NCI-H524 treated with DMSO at 0.1 percent for 48 hours (cell line): Measurements from ENCODE around the gene FAM118B.

Source experiments
- DNase-seq: peaks from one replicate; lab custom pipeline; 2025; lab: John Stamatoyannopoulos, UW

FAM118B gene

GRCh38 chr11:126211236-126212088 lies at the start of gene FAM118B, which contains the start of gene RPUSD4:
TSS of gene FAM118B (plus strand) at chr11:126211782. CDS start at chr11:126235002, 23,220 bp downstream.
TSS of gene RPUSD4 (minus strand) at chr11:126211650. CDS start at chr11:126211638, 12 bp downstream.
- DNase-seq, result peak; percentile 62

GRCh38 chr11:126162306-126163030 lies 49.1 kb upstream of the FAM118B start:
- peak; percentile 63 for DNase-seq

- DNase-seq, result peak; percentile 47
These were observed 48.4 kb upstream of the FAM118B start for GRCh38 chr11:126163074-126163700.

GRCh38 chr11:126163779-126164178 lies 47.8 kb upstream of the FAM118B start:
- no peak for DNase-seq

- no peak for DNase-seq
These were observed 46.8 kb upstream of the FAM118B start for GRCh38 chr11:126164781-126165180.

- peak; percentile 87 for DNase-seq
These were observed 46.3 kb upstream of the FAM118B start for GRCh38 chr11:126165311-126165720.

GRCh38 chr11:126165757-126166156 lies 45.8 kb upstream of the FAM118B start:
- no peak for DNase-seq

- no peak for DNase-seq
These were observed 45.2 kb upstream of the FAM118B start for GRCh38 chr11:126166413-126166812.

- no peak for DNase-seq
These were observed 44.1 kb upstream of the FAM118B start for GRCh38 chr11:126167488-126167887.

- DNase-seq, result no peak
These were observed 42.3 kb upstream of the FAM118B start for GRCh38 chr11:126169291-126169690.

- no peak for DNase-seq
These were observed 39.0 kb upstream of the FAM118B start for GRCh38 chr11:126172596-126173038.

- no peak for DNase-seq
These were observed 38.3 kb upstream of the FAM118B start for GRCh38 chr11:126173257-126173656.

- DNase-seq, result no peak
These were observed 36.8 kb upstream of the FAM118B start for GRCh38 chr11:126174816-126175215.

GRCh38 chr11:126175393-126175792 lies 36.2 kb upstream of the FAM118B start:
- no peak for DNase-seq

- DNase-seq, result no peak
These were observed 34.6 kb upstream of the FAM118B start for GRCh38 chr11:126176853-126177470.

GRCh38 chr11:126181939-126182730 lies 29.4 kb upstream of the FAM118B start:
- DNase-seq, result no peak

GRCh38 chr11:126182787-126183445 lies 28.7 kb upstream of the FAM118B start:
- DNase-seq, result no peak

- no peak for DNase-seq
These were observed 26.1 kb upstream of the FAM118B start for GRCh38 chr11:126185259-126186024.

- no peak for DNase-seq
These were observed 25.4 kb upstream of the FAM118B start for GRCh38 chr11:126186025-126186698.
